Stimulated activated CD8-positive, alpha-beta memory T cell treated with anti-CD3 and anti-CD28 coated beads, Interleukin-7, amount 100 ng/mL, for 24 hours (primary cell): ENCODE data around the gene ASH1L.
"Not testable (repeated sequence)": the region's sequence is repeated elsewhere in the genome, so short reads cannot be mapped to it uniquely, and the experiment has no call there.

Experiments used
- DNase-seq: peaks from one replicate; pipeline ENCODE4 v3.0.0-alpha.2; 2020; ENCODE audit warnings: low read depth

Gene ASH1L

GRCh38 chr1:155562581-155563376 lies at the start of gene ASH1L:
Gene ASH1L (minus strand): TSS chr1:155562803. CDS start chr1:155521519, 41,284 bp downstream.
- peak; percentile 92 for DNase-seq

GRCh38 chr1:155610257-155610647 lies 47.6 kb upstream of the ASH1L start:
- not testable (repeated sequence) for DNase-seq

- DNase-seq = peak; percentile 97
These were observed 47.1 kb upstream of the ASH1L start, which contains the start of gene MSTO1 for GRCh38 chr1:155609515-155610256. Gene MSTO1 (plus strand): TSS chr1:155610218. CDS start chr1:155610249, 31 bp downstream.

GRCh38 chr1:155608888-155609225 lies 46.3 kb upstream of the ASH1L start:
- DNase-seq = no peak

- no peak for DNase-seq
These were observed 45.1 kb upstream of the ASH1L start for GRCh38 chr1:155607708-155608107.

- not testable (repeated sequence) for DNase-seq
These were observed 37.4 kb upstream of the ASH1L start for GRCh38 chr1:155599828-155600572.

- no peak for DNase-seq
These were observed 36.3 kb upstream of the ASH1L start for GRCh38 chr1:155598842-155599331.

- DNase-seq = no peak
These were observed 34.3 kb upstream of the ASH1L start for GRCh38 chr1:155596864-155597263.

- not testable (repeated sequence) for DNase-seq
These were observed 33.4 kb upstream of the ASH1L start for GRCh38 chr1:155595877-155596474.

GRCh38 chr1:155591770-155592169 lies 29.2 kb upstream of the ASH1L start:
- DNase-seq = no peak

- DNase-seq = not testable (repeated sequence)
These were observed 28.1 kb upstream of the ASH1L start for GRCh38 chr1:155590516-155591247.

- DNase-seq = not testable (repeated sequence)
These were observed 26.7 kb upstream of the ASH1L start for GRCh38 chr1:155589282-155589681.

- DNase-seq = not testable (repeated sequence)
These were observed 21.2 kb upstream of the ASH1L start for GRCh38 chr1:155583846-155584245.

- not testable (repeated sequence) for DNase-seq
These were observed 13.0 kb upstream of the ASH1L start for GRCh38 chr1:155575608-155576007.

GRCh38 chr1:155574077-155574476 lies 11.5 kb upstream of the ASH1L start:
- no peak for DNase-seq

- no peak for DNase-seq
These were observed 8.0 kb upstream of the ASH1L start for GRCh38 chr1:155570593-155570990.

- DNase-seq = no peak
These were observed 7.5 kb upstream of the ASH1L start for GRCh38 chr1:155569988-155570592.

- DNase-seq = not testable (repeated sequence)
These were observed 897 bp upstream of the ASH1L start for GRCh38 chr1:155563377-155564022.

GRCh38 chr1:155561779-155562580 lies 623 bp downstream of the ASH1L start:
- peak; percentile 26 for DNase-seq
